ENCODE data around the gene FBXL13.
"Not testable (repeated sequence)": the region's sequence is repeated elsewhere in the genome, so short reads cannot be mapped to it uniquely, and the experiment has no call there.

DNA sequence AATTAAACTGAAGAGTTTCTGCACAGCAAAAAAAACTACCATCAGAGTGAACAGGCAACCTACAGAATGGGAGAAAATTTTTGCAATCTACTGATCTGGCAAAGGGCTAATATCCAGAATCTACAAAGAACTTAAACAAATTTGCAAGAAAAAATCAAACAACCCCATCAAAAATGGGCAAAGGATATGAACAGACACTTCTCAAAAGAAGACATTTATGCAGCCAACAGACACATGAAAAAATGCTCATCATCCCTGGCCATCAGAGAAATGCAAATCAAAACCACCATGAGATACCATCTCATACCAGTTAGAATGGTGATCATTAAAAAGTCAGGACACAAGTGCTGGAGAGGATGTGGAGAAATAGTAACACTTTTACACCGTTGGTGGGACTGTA lies 53.1 kb downstream of the FBXL13 start:
- TF ChIP-seq, protein P1, sequence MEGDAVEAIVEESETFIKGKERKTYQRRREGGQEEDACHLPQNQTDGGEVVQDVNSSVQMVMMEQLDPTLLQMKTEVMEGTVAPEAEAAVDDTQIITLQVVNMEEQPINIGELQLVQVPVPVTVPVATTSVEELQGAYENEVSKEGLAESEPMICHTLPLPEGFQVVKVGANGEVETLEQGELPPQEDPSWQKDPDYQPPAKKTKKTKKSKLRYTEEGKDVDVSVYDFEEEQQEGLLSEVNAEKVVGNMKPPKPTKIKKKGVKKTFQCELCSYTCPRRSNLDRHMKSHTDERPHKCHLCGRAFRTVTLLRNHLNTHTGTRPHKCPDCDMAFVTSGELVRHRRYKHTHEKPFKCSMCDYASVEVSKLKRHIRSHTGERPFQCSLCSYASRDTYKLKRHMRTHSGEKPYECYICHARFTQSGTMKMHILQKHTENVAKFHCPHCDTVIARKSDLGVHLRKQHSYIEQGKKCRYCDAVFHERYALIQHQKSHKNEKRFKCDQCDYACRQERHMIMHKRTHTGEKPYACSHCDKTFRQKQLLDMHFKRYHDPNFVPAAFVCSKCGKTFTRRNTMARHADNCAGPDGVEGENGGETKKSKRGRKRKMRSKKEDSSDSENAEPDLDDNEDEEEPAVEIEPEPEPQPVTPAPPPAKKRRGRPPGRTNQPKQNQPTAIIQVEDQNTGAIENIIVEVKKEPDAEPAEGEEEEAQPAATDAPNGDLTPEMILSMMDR (IDR thresholded peaks at IDR 0.05) = not testable (repeated sequence)
- not testable (repeated sequence) for TF ChIP-seq POLR2A (IDR thresholded peaks at IDR 0.05)
